ENCODE data around the gene AP2A1. TPM values are rescaled to one million over a fixed set of nuclear protein-coding genes. Genes with fewer than 3 reads are reported as not detected.

Gene AP2A1
- total RNA-seq, 6 experiments from 2014 or later = 38.7 to 103 (median 49.8) TPM

GRCh38 chr19:49840321-49840720 is 73.5 kb downstream of the AP2A1 start:
- DNase-seq (no peak), ATAC-seq (no peak)
- H3K9me3 ChIP-seq = no peaks in the 10 kb centered on the region
- intact Hi-C loops (cut with DNase I) = no loop called here
- no peak overlapping the region for H3K4me3 ChIP-seq
- WGBS (ENCODE audit: insufficient coverage, low coverage, low lambda C conversion rate, missing lambda C conversion rate) = 88% methylated on average over 11 of the region's 11 CpGs
- TF ChIP-seq POLR2A (IDR thresholded peaks at IDR 0.05) (no peak), CTCF (IDR thresholded peaks at IDR 0.05) (no peak)
- no peak overlapping the region for H3K27ac ChIP-seq
- H3K36me3 ChIP-seq = peaks cover 0 to 19% (median 6%) of the 10 kb centered on the region in 4 donors
- no peaks in the 10 kb centered on the region for H3K4me1 ChIP-seq
- no peaks in the 10 kb centered on the region for H3K27me3 ChIP-seq

GRCh38 chr19:49840736-49841249 is 74.0 kb downstream of the AP2A1 start:
- WGBS (ENCODE audit: insufficient coverage, low coverage, low lambda C conversion rate, missing lambda C conversion rate) = 93% methylated on average over 15 of the region's 17 CpGs
- intact Hi-C loops (cut with DNase I) = no loop called here
- H3K4me3 ChIP-seq = no peak overlapping the region
- no peaks in the 10 kb centered on the region for H3K27me3 ChIP-seq
- peaks cover 0 to 18% (median 6%) of the 10 kb centered on the region in 4 donors for H3K36me3 ChIP-seq
- DNase-seq = peak in 1 of 3 donors; percentile 42
- H3K4me1 ChIP-seq = no peaks in the 10 kb centered on the region
- no peak overlapping the region for H3K27ac ChIP-seq
- no peaks in the 10 kb centered on the region for H3K9me3 ChIP-seq
- TF ChIP-seq CTCF (IDR thresholded peaks at IDR 0.05) (no peak), POLR2A (IDR thresholded peaks at IDR 0.05) (no peak)
- no peak for ATAC-seq

- H3K27ac ChIP-seq = no peak overlapping the region
- no peak for DNase-seq
- no peaks in the 10 kb centered on the region for H3K4me1 ChIP-seq
- no peak overlapping the region for H3K4me3 ChIP-seq
- TF ChIP-seq POLR2A (IDR thresholded peaks at IDR 0.05) (no peak), CTCF (IDR thresholded peaks at IDR 0.05) (no peak)
- no peak for ATAC-seq
- H3K9me3 ChIP-seq = no peaks in the 10 kb centered on the region
- WGBS (ENCODE audit: insufficient coverage, low coverage, low lambda C conversion rate, missing lambda C conversion rate) = 100% methylated on average over 1 of the region's 3 CpGs
- no peaks in the 10 kb centered on the region for H3K27me3 ChIP-seq
- intact Hi-C loops (cut with DNase I) = no loop called here
- H3K36me3 ChIP-seq = peaks cover 0 to 13% (median 5%) of the 10 kb centered on the region in 4 donors
Measured at GRCh38 chr19:49843265-49843664, 76.5 kb downstream of the AP2A1 start.

- TF ChIP-seq POLR2A (IDR thresholded peaks at IDR 0.05) (no peak), CTCF (IDR thresholded peaks at IDR 0.05) (no peak)
- no peak overlapping the region for H3K27ac ChIP-seq
- no peaks in the 10 kb centered on the region for H3K9me3 ChIP-seq
- no peak for DNase-seq
- WGBS (ENCODE audit: insufficient coverage, low coverage, low lambda C conversion rate, missing lambda C conversion rate) = 70% methylated on average over 10 of the region's 18 CpGs
- no peak for ATAC-seq
- H3K4me3 ChIP-seq = no peak overlapping the region
- intact Hi-C loops (cut with DNase I) = no loop called here
- H3K36me3 ChIP-seq = peaks cover 0 to 6% (median 3%) of the 10 kb centered on the region in 4 donors
- H3K27me3 ChIP-seq = no peaks in the 10 kb centered on the region
- H3K4me1 ChIP-seq = no peaks in the 10 kb centered on the region
Measured at GRCh38 chr19:49844138-49845095, 77.6 kb downstream of the AP2A1 start.

Measured in right lobe of liver (tissue), 6 donors.